ENCODE measurements around the gene KRTAP10-9.
"Not testable (repeated sequence)": the region's sequence is repeated elsewhere in the genome, so short reads cannot be mapped to it uniquely, and the experiment has no call there.

Gene KRTAP10-9

GRCh38 chr21:44644878-44645277, 18.0 kb downstream of the KRTAP10-9 start:
- no peak for DNase-seq

DNA sequence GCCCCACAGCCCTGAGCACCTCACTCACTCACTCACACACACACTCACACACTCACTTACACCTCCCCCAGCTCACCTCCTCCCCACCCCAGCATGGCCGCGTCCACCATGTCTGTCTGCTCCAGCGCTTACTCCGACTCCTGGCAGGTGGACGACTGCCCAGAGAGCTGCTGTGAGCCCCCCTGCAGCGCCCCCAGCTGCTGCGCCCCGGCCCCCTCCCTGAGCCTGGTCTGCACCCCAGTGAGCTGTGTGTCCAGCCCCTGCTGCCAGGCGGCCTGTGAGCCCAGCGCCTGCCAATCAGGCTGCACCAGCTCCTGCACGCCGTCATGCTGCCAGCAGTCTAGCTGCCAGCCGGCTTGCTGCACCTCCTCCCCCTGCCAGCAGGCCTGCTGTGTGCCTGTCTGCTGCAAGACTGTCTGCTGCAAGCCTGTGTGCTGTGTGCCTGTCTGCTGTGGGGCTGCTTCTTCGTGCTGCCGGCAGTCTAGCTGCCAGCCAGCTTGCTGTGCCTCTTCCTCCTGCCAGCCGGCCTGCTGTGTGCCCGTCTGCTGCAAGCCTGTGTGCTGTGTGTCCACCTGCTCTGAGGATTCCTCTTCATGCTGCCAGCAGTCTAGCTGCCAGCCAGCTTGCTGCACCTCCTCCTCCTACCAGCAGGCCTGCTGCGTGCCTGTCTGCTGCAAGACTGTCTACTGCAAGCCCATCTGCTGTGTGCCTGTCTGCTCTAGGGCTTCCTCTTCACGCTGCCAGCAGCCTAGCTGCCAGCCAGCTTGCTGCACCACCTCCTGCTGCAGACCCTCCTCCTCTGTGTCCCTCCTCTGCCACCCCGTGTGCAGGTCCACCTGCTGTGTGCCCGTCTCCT, 19.7 kb downstream of the KRTAP10-9 start, which contains the start of gene KRTAP10-11:
TSS of gene KRTAP10-11 (plus strand) at position 49 of the 856 bp plus-strand sequence. CDS start at position 94, 45 bp downstream.
- DNase-seq = not testable (repeated sequence)

DNA sequence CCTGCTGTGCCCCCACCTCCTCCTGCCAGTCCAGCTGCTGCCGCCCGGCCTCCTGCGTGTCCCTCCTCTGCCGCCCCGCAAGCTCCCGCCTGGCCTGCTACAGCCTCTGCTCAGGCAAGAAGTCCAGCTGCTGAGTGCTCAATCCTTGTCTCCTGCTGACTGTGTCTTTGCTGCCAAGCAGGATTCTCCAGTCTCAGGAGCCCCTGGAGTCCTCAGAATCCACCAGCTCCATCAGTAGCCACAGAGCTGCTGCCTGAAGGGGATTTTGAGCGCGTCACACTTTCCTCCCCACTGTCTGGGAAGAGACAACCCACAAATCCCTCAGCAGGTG, 20.3 kb downstream of the KRTAP10-9 start:
- no peak for DNase-seq

DNA sequence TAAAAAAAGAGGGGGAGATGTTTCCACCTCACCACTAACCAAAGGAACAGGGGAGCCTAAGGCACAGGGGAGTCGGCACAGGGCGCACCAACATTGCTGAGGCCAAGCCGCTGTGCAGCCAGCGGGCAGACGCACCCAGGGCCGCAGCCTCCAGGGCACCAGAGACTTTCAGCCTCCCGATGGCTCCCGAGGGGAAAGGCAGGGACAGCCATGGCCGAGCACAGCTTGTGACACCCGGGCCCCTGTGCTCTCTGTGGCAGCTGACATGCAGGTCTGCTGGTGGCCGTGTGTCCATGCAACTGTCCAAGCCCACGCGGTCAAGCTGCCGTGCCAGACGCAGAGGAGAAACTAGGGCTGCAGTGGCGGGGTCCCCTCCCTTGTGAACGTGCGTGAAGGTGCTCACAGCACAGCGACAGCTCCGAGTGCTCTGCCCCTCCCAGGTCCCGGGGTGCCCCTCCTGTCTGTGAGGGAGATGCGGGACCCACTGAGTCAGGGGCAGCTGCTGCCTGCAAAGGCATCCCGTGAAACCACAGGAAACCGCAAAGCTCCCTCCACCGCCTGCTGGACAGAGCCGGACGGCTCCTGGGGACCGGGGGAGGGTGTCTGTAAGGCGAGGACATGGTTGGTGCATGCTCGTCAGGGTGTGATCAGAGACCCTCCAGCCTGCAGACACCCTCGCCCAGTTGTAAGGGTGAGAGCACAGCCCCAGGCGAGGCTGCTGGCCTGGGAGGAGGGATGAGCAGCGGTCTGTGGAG, 21.8 kb downstream of the KRTAP10-9 start:
- DNase-seq = no peak

GRCh38 chr21:44649521-44650100, 22.7 kb downstream of the KRTAP10-9 start:
- DNase-seq = no peak

DNA sequence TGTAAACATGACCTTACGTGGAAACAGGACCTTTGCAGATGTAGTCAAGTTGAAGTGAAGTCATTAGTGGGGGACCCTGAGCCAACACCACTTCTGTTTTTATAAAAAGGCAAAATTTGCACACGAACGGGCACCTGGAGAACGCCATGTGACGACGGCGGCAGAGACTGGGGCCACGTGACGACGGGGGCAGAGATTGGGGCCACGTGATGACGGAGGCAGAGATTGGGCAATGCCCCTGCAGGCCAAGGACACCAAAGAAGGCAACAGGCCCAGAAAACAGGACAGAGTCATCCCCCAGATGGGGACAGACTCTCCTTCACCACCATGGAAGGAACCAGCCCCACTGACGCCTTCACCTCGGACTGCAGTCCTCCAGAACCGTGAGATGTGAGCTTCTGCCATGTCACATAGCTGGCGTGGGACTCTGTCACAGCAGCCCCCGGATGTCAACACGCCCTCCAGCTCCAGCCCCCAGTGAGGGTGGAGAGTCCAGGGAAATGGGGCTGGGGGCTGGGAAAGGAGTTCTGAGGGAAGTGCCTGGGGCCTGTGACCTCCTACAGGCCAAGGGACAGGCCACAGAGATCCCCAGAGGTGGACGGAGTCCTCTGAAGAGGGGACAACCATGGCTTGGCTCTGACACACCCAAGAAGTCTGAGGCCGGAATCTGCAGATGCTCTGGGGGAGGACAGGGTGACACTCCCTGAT, 23.5 kb downstream of the KRTAP10-9 start:
- no peak for DNase-seq

DNA sequence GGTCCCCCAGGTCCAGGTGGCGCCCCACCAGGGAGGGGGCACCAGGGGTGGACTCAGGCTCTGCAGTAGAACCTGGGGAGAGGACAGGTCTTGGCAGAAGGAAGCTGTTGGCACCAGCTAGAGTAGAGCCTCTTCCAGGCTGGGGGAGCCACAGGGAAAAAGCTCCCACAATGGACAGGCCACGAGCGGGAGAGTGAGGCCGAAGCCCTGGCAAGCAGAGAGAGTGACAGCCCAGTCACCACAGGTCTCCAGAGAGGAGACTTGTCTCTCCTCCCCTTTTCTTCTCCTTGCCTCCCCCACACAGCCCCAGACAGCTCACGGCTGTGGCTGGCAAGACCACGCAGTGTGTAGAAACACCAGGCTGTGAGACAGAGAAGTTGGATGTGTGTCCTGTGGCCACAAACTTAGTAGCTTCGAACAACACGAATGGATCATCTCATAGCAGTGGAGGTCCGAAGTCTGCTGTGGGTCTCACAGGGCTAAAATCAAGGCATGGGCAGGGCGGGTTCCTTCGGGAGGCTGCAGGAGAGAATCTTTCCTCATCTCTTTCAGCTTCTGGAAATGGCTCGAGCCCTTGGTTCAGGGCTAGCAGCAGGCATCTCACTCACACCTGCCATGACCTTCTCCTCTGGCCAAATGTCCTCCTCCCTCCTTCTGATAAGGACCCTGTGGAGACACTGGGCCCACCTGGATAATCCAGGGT, 24.2 kb downstream of the KRTAP10-9 start:
- no peak for DNase-seq

- no peak for DNase-seq
Measured at GRCh38 chr21:44653123-44653522, 26.2 kb downstream of the KRTAP10-9 start.

DNA sequence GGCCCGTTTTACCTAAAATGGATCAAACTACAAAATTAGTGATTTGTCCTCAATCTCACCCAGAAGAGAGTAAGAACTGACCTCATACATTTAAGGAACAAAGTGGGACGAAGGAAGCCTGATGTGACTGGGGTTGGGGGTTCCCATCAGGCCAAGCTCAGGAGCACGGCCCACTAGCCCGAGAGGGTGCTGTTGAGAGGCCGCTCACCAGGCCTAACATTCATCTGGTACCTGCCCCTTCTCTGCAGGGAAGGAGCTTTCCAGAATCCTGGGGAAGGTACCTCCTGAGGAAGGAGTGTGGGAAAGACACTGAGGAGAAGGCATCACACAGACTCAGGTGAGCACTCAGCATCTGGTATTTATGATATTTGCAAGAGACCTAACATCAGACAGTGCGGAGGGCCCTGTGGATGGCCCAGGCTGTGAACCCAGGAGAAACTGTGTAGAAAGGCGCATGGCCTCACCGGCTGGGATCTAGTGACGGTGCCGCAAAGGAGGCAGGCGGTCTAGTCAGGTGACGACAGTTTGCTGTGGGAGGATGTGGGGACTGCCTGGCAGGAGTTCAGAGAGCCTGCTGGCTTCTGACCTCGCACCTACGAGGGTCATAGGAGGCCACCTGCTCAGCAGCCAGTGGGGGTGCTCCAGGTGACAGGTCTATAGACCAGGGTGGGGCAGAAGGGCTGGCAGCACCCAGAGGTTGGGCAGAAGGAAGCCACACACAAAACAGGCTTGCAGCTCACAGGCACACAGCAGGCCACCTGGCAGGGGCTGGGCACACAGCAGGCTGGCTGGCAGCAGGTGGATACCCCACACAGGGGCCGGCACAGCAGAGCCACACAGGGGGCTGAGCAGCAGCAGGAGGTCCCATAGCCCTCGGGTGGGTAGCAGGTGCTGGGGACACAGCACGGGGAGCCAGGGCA, 27.0 kb downstream of the KRTAP10-9 start:
- DNase-seq = peak; percentile 85

DNA sequence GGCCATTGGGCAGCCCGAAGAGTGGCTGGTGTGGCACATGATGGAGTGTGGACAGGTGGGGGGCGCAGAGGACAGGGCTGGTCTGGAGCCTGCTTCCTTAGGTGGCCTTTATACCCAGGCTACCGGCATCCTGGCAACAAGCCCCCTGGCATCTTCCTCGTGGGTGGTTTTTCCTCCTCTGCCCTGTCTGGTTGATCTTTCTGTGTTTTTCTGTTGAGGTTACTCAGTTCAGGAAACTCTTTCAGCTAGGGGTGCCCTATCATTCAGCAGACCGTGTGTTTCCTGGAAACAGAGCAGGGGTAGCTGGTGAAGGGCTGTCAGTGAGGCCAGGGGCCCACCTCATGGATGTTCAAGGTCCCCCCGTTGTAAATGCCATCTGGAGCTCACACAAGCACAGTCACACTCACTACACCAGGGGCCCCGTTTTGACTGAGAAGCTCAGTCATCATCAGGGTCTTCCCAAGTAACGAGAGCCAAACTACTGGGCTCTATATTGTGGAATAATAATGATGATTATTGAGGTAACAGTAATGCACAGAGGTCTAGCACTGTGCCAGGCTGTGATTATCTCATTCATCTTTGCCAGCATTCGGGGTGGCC, 27.8 kb downstream of the KRTAP10-9 start, which contains the start of gene KRTAP12-4:
TSS of gene KRTAP12-4 (minus strand) at position 84 of the 600 bp plus-strand sequence. CDS start at position 39, 45 bp downstream.
- DNase-seq = no peak

DNA sequence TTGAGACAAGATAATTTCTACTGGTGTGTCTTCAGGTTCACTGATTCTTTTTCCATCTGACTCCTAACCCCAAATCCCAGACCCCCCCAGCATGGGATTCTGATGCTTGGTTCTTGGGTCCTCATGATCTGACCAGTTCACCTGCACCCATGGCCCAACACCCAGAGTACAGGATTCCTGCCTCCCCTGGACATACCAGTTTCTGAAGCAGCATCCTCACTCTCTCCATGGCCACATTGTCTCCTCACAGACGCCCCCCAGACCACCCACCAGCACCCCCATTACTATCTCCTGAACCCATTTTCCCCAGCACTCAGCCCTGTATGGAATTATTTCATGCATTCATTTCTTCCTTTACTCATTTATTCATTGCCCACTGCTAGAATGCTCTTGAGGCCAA, 30.0 kb downstream of the KRTAP10-9 start:
- DNase-seq = no peak

DNA sequence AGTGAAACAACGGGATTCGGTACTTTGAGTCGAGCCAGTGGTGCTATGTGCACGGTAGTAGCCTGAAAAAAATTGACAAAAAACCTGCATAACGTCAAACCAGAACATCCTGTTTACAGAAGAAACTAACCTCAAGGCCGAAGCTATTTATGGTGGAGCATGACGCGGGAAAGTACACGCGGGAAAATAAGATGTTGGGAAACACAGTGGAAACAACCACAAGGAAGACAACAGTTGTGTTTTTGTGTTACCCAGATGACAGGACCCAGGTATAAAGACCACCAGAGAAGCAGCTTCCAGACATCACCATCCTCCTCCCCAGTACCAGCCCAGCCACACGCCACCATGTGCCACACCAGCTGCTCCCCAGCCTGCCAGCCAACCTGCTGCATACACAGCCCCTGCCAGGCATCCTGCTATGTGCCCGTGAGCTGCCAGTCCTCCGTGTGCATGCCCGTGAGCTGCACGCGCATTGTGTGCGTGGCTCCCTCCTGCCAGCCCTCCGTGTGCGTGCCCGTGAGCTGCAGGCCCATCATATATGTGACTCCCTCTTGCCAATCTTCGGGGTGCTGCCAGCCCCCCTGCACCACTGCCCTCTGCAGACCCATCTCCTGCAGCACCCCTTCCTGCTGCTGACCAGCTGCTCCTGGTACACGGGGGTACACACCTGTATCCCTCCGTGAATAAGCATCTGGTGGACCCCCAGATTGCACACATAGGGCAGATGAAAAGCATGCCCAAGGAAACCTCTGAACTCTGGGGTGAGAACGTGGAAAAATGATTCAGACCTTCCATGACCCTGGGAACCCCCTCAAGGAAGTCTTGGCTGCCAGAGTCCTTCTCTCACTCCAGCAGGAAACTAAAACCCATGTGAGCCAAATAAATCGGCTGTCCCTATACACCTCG, 31.0 kb downstream of the KRTAP10-9 start, which contains the start of gene KRTAP12-3:
TSS of gene KRTAP12-3 (plus strand) at position 298 of the 906 bp plus-strand sequence. CDS start at position 346, 48 bp downstream.
- peak; percentile 91 for DNase-seq

DNA sequence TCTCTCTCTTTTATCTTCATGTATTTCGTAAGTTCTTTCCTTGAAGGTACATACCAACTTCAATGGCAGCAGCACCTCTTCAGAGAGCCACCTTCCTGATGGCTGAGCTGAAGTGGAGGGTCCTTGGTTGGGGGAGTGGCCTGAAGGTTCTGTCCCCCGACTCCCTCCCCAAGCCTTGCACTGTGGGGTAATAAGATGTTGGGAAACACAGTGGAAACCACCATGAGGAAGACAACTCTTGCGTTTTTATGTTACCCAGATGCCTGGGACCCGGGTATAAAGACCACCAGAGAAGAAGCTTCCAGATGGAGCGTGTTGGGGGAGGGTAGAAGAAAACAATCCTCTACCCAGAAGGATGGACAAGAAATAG, 31.6 kb downstream of the KRTAP10-9 start:
- no peak for DNase-seq

DNA sequence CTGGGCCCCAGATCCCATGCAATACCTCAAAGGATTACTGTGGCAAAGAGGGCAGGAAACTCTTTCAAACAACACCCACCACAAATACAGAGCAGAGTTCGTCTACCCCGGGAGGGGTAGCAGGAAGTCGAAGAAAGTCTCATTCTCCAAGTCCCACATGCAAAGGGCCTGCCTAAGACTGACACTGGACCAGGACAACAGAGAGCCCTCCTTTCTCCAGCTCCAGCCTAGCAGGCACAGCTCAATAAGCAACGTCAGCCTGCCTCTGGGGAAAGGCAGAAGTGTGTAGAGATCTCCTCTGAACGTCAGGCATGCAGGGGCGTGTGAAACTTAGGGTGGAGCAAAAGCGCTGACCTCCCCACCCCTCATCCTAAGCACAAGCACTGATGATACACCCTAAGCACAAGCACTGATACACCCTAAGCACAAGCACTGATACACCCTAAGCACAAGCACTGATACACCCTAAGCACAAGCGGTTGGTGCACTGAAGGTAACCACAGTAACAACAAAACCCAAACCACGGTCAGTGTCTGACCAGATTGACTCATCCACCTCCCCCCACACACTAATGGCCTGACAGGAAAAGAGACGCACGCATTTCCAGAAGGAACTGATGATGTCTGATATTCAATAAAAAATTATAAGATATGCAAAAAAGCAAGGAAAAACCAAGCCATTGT, 32.2 kb downstream of the KRTAP10-9 start:
- peak; percentile 46 for DNase-seq

GRCh38 chr21:44661567-44661966, 34.7 kb downstream of the KRTAP10-9 start:
- not testable (repeated sequence) for DNase-seq

GRCh38 chr21:44664691-44665090, 37.8 kb downstream of the KRTAP10-9 start:
- DNase-seq = no peak

DNA sequence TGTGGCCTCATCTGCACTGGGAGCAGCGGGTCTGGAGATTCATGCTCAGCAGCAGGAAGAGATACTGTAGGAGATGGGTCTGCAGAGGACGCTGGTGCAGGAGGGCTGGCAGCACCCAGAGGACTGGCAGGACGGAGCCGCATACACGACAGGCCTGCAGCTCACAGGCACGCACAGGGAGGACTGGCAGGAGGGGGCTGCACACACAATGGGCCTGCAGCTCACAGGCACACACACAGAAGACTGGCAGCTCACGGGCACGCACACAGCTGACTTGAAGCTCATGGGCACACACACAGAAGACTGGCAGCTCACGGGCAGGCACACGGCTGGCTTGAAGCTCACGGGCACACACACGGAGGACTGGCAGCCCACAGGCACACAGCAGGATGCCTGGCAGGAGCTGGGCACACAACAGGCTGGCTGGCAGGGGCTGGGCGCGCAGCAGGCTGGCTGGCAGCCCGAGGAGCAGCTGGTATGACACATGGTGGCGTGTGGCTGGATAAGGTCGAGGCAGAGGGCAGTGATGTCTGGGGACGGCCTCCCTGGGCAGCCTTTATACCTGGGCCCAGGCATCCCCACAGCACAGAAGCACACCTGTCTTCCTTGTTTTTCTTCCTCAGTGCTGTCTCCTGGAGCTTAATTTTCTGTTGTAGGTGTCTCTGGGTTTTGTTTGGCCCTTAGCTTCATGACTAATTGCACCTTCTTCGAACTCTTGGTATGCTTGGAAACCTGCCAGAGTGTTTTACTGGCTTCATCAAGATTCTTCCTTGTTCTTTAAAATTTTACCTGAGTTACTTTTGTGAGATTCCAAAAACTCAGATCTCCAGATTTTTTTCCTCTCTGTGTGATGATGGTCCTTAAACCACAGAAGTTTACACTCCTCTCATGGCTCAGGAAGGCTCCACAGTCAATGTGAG, 39.8 kb downstream of the KRTAP10-9 start, which contains the start of gene KRTAP12-2:
TSS of gene KRTAP12-2 (minus strand) at position 527 of the 920 bp plus-strand sequence. CDS start at position 486, 41 bp downstream.
- no peak for DNase-seq
